Fibroblast of lung (primary cell): ENCODE data around the gene NRP1. TPM values are rescaled to one million over a fixed set of nuclear protein-coding genes. Genes with fewer than 3 reads are reported as not detected.

ENCODE experiments used
- DNase-seq, 2 donors: peaks; one replicate each; pipeline versions ENCODE4 v3.0.0 to v3.0.0-alpha.2; 2010; ENCODE audit warnings: low read depth in 2 of 2
- H2AFZ ChIP-seq: 2 replicates; pipeline ENCODE4 v1.5.1; 2012; ENCODE audit warnings: low read length, control low read depth, inconsistent platforms
- H3K27ac ChIP-seq: 2 replicates; pipeline ENCODE4 v1.5.1; 2011; ENCODE audit warnings: low read length, control low read depth; ENCODE audit not compliant: insufficient read depth
- H3K27me3 ChIP-seq: 2 replicates; pipeline ENCODE4 v1.5.1; 2011; ENCODE audit warnings: mild to moderate bottlenecking, low read length; ENCODE audit not compliant: control insufficient read depth, insufficient read depth
- H3K36me3 ChIP-seq: 2 replicates; pipeline ENCODE4 v1.5.1; 2011; ENCODE audit warnings: low read length; ENCODE audit not compliant: control insufficient read depth, insufficient read depth
- H3K4me1 ChIP-seq: 2 replicates; pipeline ENCODE4 v1.5.1; 2011; ENCODE audit warnings: low read length; ENCODE audit not compliant: control insufficient read depth, insufficient read depth; ENCODE audit errors: extremely low read depth
- H3K4me2 ChIP-seq: 2 replicates; pipeline ENCODE4 v1.5.1; 2011; ENCODE audit warnings: low read length, control low read depth; ENCODE audit not compliant: insufficient read depth; ENCODE audit errors: extremely low read depth
- H3K4me3 ChIP-seq, 4 experiments: fragments of 200-600 bp in 1 of 4; sonication (generic) in 1 of 4; replicated peaks in 1 of 4; 2 replicates each; pipeline ENCODE4 v1.5.1; 2011 to 2016; ENCODE audit warnings: low read length in 4 of 4, low read depth in 3 of 4, mild to moderate bottlenecking in 3 of 4, control low read depth in 2 of 4, inconsistent platforms in 1 of 4, mixed read lengths in 1 of 4; ENCODE audit not compliant: insufficient read depth in 1 of 4; ENCODE audit errors: control extremely low read depth in 1 of 4
- H3K79me2 ChIP-seq: 2 replicates; pipeline ENCODE4 v1.5.1; 2012; ENCODE audit warnings: mild to moderate bottlenecking, low read length, inconsistent platforms; ENCODE audit not compliant: control insufficient read depth, insufficient read depth
- H3K9ac ChIP-seq: 2 replicates; pipeline ENCODE4 v1.5.1; 2011; ENCODE audit warnings: mild to moderate bottlenecking, low read length, control low read depth; ENCODE audit not compliant: insufficient read depth
- H3K9me3 ChIP-seq: 2 replicates; pipeline ENCODE4 v1.5.1; 2012; ENCODE audit warnings: low read depth, low read length; ENCODE audit not compliant: control insufficient read depth, insufficient read depth
- H4K20me1 ChIP-seq: 2 replicates; pipeline ENCODE4 v1.5.1; 2011; ENCODE audit warnings: low read length; ENCODE audit not compliant: control insufficient read depth, insufficient read depth; ENCODE audit errors: extremely low read depth
- CTCF ChIP-seq, 2 donors: IDR thresholded peaks in 1 of 2; conservative IDR thresholded peaks in 1 of 2; 1 replicate in 1 of 2; 2 replicates in 1 of 2; pipeline ENCODE4 v1.5.1; 2011 to 2012; ENCODE audit warnings: low read length in 2 of 2, control low read depth in 1 of 2, inconsistent platforms in 1 of 2, low read depth in 1 of 2, mild to moderate bottlenecking in 1 of 2
- EZH2 ChIP-seq: IDR thresholded peaks from 2 replicates; pipeline ENCODE4 v1.5.1; 2012; ENCODE audit warnings: low read length, control low read depth, mild to moderate bottlenecking; ENCODE audit errors: missing control alignments
- polyA plus RNA-seq, 2 donors: library from polyadenylated mRNA; depleted of rRNA in 1 of 2; stranded (reverse) in 1 of 2; unstranded in 1 of 2; fragments of >200 nt; gene quantifications; 2 replicates each; pipeline ENCODE4 v1.2.1, GENCODE V29; 2011 to 2012; ENCODE audit warnings: missing spikeins in 1 of 2
- total RNA-seq: library from RNA; depleted of rRNA; stranded (reverse); fragments of >200 nt; gene quantifications from 2 replicates; pipeline ENCODE4 v1.2.1, GENCODE V29; 2014

Gene NRP1
- total and polyA plus RNA-seq, 2 donors (not counting 1 experiment from before 2014, with no cell fraction given): 187 to 373 TPM

- no peak for TF ChIP-seq EZH2
- no peak for TF ChIP-seq CTCF (conservative IDR thresholded peaks at IDR 0.05 in 1 of 2, IDR thresholded peaks at IDR 0.05 in 1 of 2; ENCODE audit: low read depth in 1 of 2, low read length in 2 of 2)
- H3K4me2 ChIP-seq: no peak overlapping the region
- H3K4me1 ChIP-seq: peaks cover 8% of the 10 kb centered on the region
- no peak overlapping the region for H2AFZ ChIP-seq
- no peak overlapping the region for H3K4me3 ChIP-seq
- no peak overlapping the region for H3K27ac ChIP-seq
- H3K36me3 ChIP-seq: no peaks in the 10 kb centered on the region
- no peaks in the 10 kb centered on the region for H3K27me3 ChIP-seq
- no peaks in the 10 kb centered on the region for H3K9me3 ChIP-seq
- no peaks in the 10 kb centered on the region for H3K79me2 ChIP-seq
- H4K20me1 ChIP-seq: no peaks in the 10 kb centered on the region
- H3K9ac ChIP-seq: no peak overlapping the region
- no peak for DNase-seq
These were observed 15.6 kb upstream of the NRP1 start for GRCh38 chr10:33350041-33350440.

- Histone ChIP-seq H3K27me3 (no peaks in the 10 kb centered on the region), H4K20me1 (no peaks in the 10 kb centered on the region), H2AFZ (no peak overlapping the region), H3K36me3 (no peaks in the 10 kb centered on the region), H3K9me3 (no peaks in the 10 kb centered on the region), H3K79me2 (no peaks in the 10 kb centered on the region), H3K27ac (no peak overlapping the region), H3K4me1 (peaks cover 8% of the 10 kb centered on the region), H3K9ac (no peak overlapping the region), H3K4me2 (no peak overlapping the region), H3K4me3 (no peak overlapping the region)
- TF ChIP-seq CTCF (conservative IDR thresholded peaks at IDR 0.05 in 1 of 2, IDR thresholded peaks at IDR 0.05 in 1 of 2; ENCODE audit: low read depth in 1 of 2, low read length in 2 of 2) (no peak), EZH2 (no peak)
- DNase-seq: no peak
These were observed 14.8 kb upstream of the NRP1 start for GRCh38 chr10:33349268-33349667.

DNA sequence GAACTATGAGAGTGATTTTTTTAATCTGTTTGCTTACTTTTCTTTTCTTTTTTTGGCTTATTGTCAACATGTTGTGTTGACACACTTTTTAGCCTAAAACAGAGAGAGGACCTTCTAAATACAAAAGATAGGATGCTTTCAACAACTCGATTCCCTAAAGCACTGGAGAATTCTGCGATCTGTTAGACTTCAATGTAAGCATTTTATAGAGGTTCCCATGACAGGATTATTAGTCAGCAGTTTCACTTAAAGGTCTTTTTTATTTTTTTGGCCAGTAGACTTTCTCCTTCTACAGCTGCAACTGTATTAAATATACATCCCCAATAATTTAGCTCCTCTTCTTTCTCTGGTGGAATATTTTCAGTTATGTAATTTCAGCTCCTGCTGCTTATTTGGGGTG, 12.7 kb upstream of the NRP1 start:
- DNase-seq: peak; percentile 28 to 76
- Histone ChIP-seq H3K27ac (peak overlapping the region; percentile 12), H3K36me3 (no peaks in the 10 kb centered on the region), H3K9ac (no peak overlapping the region), H3K4me2 (peak overlapping the region; percentile 45), H3K9me3 (no peaks in the 10 kb centered on the region), H3K79me2 (no peaks in the 10 kb centered on the region), H4K20me1 (no peaks in the 10 kb centered on the region), H3K4me3 (no peak overlapping the region), H3K27me3 (no peaks in the 10 kb centered on the region), H2AFZ (peak overlapping the region; percentile 22), H3K4me1 (peaks cover 10% of the 10 kb centered on the region)
- TF ChIP-seq EZH2: no peak
- no peak for TF ChIP-seq CTCF (conservative IDR thresholded peaks at IDR 0.05 in 1 of 2, IDR thresholded peaks at IDR 0.05 in 1 of 2; ENCODE audit: low read depth in 1 of 2, low read length in 2 of 2)
